Ishikawa (cell line): ENCODE measurements around the gene RPL3.

Experiments used
- FOXM1 ChIP-seq: IDR thresholded peaks from 2 replicates; pipeline ENCODE4 v1.6.1; 2012; ENCODE audit warnings: low read depth, borderline replicate concordance
- MAX ChIP-seq: IDR thresholded peaks from 2 replicates; pipeline ENCODE4 v1.6.1; 2012
- RAD21 ChIP-seq: IDR thresholded peaks from 2 replicates; pipeline ENCODE4 v1.6.1; 2012; ENCODE audit warnings: low read depth
- USF1 ChIP-seq: IDR thresholded peaks from 2 replicates; pipeline ENCODE4 v1.6.1; 2012
- YY1 ChIP-seq: IDR thresholded peaks from 2 replicates; pipeline ENCODE4 v1.6.1; 2012; ENCODE audit warnings: low read depth

GRCh38 chr22:39298241-39298987 lies 21.0 kb downstream of the RPL3 start:
- TF ChIP-seq FOXM1, result peak; percentile 47; the same call in 1 of the 2 replicates
- peak; percentile 7; the same call in 1 of the 2 replicates for TF ChIP-seq RAD21
- no peak for TF ChIP-seq USF1
- no peak for TF ChIP-seq YY1
- no peak for TF ChIP-seq MAX
